Measurements from ENCODE around the gene FGF16.
"Not testable (repeated sequence)": the region's sequence is repeated elsewhere in the genome, so short reads cannot be mapped to it uniquely, and the experiment has no call there.

The FGF16 gene

GRCh38 chrX:77447653-77448569 is 722 bp downstream of the FGF16 start:
- no peak for DNase-seq

- no peak for DNase-seq
Measured at GRCh38 chrX:77450415-77450814, 3.2 kb downstream of the FGF16 start.

GRCh38 chrX:77450996-77451395 is 3.8 kb downstream of the FGF16 start:
- DNase-seq = no peak

GRCh38 chrX:77453190-77453589 is 6.0 kb downstream of the FGF16 start:
- DNase-seq = no peak

GRCh38 chrX:77455437-77455836 is 8.2 kb downstream of the FGF16 start:
- DNase-seq = no peak

- no peak for DNase-seq
Measured at GRCh38 chrX:77484045-77484444, 36.9 kb downstream of the FGF16 start.

- no peak for DNase-seq
Measured at GRCh38 chrX:77493677-77494553, 46.7 kb downstream of the FGF16 start.

GRCh38 chrX:77500164-77500563 is 53.0 kb downstream of the FGF16 start:
- not testable (repeated sequence) for DNase-seq

GRCh38 chrX:77502951-77503525 is 55.8 kb downstream of the FGF16 start:
- peak in 1 of 2 experiments; percentile 23 for DNase-seq

GRCh38 chrX:77505227-77505626 is 58.0 kb downstream of the FGF16 start:
- DNase-seq = peak in 1 of 2 experiments; percentile 5
